Activated effector memory CD4-positive, alpha-beta T cell treated with Interleukin-2 at 50 U/mL for 16 hours (primary cell): ENCODE data around the gene ARHGAP19.

Experiments
- DNase-seq: peaks from one replicate; pipeline ENCODE4 v3.0.0-alpha.2; 2020

ARHGAP19 gene, protein sequence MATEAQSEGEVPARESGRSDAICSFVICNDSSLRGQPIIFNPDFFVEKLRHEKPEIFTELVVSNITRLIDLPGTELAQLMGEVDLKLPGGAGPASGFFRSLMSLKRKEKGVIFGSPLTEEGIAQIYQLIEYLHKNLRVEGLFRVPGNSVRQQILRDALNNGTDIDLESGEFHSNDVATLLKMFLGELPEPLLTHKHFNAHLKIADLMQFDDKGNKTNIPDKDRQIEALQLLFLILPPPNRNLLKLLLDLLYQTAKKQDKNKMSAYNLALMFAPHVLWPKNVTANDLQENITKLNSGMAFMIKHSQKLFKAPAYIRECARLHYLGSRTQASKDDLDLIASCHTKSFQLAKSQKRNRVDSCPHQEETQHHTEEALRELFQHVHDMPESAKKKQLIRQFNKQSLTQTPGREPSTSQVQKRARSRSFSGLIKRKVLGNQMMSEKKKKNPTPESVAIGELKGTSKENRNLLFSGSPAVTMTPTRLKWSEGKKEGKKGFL

DNA sequence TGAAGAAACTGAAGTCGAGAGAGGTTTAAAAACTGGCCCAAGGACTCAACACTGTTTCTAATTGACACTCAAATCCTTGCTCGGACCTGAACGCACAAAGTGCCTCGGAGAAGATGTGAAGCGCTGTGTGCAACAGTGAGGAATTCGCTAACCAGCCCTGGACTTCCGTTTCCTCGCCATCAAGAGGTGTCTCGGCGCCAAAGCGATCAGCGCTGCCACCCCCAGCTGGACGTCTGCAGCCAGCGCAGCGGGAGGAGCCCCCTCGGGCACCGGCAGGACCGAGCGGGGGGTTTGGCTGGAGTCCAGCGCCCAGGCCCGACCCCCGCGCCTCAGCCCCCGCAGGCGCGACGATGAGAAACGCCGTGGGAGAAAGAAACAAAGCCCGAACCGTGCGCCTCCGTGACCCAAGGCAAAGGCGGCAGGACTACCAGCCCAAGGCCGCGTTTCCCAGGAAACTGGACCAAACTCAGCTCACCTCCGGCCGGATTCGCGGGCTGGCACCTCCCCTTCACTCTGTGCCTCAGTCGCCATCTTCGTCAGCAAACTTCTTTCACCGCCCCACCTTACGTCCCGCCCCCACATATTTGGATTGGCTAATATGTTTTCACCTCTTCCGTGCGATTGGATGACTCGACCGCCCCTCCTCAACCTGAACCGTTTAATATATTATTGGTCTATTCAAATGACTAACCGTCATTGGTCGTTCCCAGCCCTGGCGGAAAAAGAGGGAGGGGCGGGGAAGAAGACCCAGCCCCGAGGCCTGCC, at the start of gene ARHGAP19:
TSS of gene ARHGAP19 (minus strand) at position 541 of the 765 bp plus-strand sequence. CDS start at position 531, 10 bp downstream.
- peak; percentile 89 for DNase-seq

- DNase-seq, result no peak
Measured at GRCh38 chr10:97341416-97341815, 49.0 kb upstream of the ARHGAP19 start.

DNA sequence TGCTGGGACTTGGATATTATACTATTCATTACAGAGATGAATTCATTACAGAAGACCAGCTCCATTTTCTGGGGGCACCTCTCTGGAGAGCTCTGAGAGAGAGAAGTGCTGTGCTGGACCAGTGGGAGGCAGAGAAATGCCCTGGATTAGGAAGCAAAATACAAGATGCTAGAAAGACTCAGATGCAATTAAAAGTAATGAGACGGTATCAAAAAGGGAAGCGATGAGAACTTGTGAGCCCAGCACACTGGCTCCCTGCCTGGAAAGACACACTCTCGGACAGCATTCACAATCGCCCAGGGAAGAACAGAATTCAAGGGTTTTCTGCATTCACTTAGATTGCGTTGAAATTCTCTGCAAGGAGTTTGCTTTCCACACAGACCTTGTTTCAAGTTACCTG, 45.6 kb upstream of the ARHGAP19 start:
- DNase-seq, result no peak

- no peak for DNase-seq
Measured at GRCh38 chr10:97336942-97337831, 44.8 kb upstream of the ARHGAP19 start.

- DNase-seq, result no peak
Measured at GRCh38 chr10:97336446-97336845, 44.0 kb upstream of the ARHGAP19 start.

GRCh38 chr10:97336006-97336405, 43.6 kb upstream of the ARHGAP19 start:
- DNase-seq, result no peak

DNA sequence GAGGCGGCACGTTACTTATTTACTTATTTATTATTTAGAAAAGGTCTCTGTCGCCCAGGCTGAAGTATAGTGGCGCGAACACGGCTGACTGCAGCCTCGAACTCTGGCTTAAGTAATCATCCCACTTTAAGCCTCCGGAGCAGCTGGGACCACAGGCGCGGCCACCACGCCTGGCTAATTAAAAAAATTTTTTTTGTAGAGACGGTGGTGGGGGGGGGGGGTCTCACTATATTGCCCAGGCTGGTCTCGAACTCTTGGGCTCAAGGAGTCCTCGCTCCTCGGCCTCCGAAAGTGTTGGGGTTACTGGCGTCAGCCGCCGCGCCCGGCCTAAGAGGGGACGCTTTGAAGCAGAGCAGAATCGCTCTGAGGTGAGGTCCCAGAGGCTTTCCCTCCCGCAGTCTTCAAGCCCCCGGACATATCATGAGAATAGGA, 42.8 kb upstream of the ARHGAP19 start:
- no peak for DNase-seq

DNA sequence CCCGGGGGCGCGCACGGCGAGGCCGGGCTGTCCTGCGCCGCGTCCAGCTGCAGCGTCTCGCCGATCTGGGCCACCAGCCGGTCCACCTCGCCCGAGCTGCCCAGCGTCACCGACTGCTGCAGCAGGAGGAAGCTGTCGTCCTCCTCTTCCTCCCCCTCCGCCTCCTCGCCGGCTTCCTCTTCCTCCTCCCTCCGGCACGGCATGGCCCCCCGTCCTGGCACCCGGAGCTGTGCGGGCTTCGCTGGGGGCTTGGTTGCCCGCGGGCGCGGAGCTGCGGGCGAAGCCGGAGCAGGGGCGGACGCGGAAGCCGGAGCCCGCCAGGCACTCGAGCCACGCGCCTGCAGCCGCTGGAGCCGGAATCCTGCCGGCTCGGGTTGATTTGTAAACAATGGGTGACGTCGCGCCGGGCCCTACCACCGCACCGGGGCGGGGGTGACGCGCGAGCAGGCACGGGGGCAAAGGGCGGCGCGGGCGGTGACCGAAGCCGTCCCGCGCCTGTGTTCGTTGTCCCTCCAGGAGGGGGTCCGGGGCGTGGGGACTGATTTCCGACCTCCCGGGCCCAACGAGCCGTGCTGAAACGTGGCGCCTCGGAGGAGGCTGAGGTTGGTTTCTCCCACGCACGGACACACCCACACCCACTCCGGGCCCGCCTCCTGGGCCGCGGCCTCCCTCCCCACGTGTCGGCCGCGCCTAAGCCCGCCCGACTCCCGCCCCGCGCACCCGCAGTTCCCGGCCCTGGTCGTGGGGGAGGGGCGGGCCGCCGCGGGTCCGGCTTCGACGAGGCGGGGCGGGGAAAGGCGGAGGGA, 42.1 kb upstream of the ARHGAP19 start, which contains the start of gene FRAT2:
TSS of gene FRAT2 (minus strand) at position 360 of the 806 bp plus-strand sequence. CDS start at position 203, 157 bp downstream.
- peak; percentile 84 for DNase-seq

DNA sequence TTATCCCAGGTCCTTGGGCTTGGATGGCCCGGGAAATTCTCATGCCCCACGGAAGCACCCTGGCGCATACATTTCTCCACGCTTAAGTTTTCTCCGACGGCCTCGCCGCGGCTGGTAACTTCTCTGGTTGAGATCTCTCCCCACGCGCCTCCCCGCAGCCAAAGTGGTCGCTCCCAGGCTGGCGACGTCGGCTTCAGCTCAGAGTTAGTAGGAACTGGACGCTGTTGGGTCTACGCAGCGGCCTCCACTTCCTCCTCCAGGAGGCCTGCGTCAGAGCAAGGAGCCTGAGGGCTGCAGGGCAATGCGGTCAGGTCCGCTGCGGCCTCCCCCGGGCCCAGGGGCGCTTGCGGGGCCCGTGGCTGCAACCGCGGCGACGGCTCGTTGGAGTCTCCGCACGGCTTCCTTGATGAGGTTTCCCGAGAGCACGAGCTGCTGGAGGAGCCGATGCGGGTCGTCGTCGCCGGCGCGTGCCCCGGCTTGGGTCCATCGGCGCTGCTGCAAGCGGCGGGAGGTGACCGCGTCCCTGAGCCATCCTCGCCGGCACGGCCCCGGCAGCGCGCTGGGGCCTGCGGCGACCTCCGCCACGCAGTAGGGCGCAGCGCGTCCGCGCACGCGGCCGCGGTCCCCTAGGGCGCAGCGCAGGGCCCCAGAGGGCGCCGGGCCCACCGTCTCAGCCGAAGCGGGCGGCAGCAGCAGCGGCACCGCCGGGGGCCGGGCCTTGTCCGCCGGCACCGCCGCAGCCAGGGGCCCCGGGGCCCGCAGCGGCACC, 41.3 kb upstream of the ARHGAP19 start:
- peak; percentile 13 for DNase-seq

- DNase-seq, result no peak
Measured at GRCh38 chr10:97333351-97333600, 40.8 kb upstream of the ARHGAP19 start.

DNA sequence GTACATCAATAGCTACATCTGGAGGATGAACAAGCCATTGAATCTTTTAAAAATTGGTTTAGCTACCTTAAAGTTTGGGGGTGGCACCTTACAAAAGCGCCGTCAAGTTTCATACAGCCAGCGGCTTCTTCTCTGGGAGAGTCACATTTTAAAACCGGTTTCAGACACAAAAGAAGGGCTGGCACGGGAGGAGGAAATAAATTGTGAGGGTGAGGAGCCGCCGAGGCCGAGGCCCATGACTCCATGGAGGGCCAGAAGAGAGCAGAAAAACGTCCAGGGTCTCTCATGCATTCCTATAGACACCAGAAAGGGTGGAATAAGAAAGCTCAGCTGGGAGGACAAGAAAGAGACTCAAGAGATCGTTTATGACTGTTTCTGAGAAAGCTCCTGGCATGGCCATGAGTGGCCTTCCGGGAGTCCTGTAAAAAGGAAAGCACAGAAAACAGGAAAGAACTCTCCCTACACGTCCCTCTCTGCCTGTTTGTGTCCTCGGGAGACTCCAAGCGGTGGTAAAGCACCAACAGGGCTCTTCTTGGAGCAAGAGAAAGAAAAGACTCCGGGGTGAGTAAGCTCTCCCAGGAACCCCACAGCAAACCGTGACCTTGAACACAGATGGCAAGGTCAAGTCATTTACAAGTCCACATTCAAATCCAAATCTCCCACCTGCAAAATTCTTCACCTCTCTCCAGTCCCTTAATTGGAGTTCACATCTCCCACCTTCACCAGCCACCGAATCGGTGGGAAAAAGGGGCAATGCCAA, 40.3 kb upstream of the ARHGAP19 start:
- DNase-seq, result no peak

DNA sequence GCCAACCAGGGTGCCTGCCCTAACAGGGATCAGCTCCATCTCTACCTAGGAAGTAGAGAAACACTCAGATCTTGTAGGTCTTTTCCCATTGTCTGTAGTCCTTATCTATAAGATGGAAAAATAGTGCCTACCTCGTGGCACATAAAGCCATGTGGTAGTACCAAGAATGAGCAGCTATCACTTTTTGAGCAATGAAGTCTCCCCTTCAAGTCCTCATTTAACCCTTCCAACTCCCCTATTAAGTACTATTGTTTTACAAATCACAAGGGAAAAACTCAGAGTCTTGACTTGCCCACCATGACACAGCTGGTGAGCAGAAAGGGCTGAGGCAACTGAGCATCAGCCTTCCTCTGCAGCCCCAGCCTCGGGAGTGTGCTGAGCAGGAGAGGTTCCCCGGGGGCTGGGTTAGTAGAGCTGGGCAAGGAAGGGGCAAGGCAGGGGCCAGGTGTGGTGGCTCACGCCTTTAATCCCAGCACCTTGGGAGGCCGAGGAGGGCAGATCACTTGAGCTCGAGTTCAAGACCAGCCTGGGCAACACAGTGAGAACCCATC, 38.8 kb upstream of the ARHGAP19 start:
- no peak for DNase-seq

DNA sequence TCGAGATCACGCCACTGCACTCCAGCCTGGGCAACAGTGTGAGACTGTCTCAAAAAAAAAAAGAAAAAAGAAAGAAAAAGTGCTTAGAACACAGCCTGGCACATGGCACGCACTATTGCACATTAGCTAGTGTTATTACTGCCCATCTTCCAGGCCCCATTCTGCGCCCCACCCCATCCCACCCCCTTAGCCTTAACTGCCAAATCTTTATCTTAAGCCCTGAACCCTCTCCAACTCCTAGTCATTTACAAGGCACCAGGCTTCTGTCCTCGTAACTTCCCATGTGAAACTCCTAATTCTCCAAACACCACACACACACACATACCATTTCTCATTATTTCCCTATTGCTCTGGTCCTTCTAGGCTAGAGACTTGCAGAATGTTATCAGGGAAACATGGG, 37.3 kb upstream of the ARHGAP19 start:
- no peak for DNase-seq

DNA sequence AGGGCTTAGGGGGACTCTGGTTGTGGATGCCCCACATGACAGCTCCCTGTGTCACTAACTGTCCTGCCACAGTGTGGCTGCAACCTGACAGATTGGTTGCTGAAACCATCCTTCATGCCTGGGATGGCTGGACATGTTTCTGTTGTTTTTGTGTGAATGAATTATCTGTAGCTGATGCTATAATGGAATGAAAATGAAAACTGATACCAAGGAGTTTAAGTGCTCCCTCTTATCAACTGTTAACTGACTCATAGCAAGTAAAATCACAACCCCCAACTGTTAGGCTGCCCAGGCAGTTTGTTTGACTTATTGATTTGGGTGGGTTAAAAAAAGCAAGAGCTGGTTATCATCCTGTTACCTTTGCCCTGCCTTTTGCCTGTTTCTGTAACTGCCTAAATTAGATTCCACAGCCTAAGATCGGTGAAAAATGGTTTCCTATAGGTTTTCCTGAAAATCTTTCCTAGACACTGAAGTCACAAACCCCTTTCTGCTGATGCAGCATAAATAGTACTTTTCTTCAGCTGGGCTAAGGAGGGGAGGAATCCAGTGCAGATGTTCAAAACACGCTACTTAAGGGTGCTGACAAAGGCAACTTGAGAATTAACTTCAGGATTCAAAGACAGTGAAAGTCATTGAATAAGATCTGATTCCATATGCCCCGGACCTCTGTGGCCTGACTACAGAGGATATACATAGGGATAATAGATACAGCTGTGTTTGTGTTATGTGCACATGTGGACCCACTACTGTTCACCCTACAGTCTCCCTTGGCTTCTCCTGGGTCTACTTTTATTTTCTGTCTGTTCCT, 36.4 kb upstream of the ARHGAP19 start:
- no peak for DNase-seq

DNA sequence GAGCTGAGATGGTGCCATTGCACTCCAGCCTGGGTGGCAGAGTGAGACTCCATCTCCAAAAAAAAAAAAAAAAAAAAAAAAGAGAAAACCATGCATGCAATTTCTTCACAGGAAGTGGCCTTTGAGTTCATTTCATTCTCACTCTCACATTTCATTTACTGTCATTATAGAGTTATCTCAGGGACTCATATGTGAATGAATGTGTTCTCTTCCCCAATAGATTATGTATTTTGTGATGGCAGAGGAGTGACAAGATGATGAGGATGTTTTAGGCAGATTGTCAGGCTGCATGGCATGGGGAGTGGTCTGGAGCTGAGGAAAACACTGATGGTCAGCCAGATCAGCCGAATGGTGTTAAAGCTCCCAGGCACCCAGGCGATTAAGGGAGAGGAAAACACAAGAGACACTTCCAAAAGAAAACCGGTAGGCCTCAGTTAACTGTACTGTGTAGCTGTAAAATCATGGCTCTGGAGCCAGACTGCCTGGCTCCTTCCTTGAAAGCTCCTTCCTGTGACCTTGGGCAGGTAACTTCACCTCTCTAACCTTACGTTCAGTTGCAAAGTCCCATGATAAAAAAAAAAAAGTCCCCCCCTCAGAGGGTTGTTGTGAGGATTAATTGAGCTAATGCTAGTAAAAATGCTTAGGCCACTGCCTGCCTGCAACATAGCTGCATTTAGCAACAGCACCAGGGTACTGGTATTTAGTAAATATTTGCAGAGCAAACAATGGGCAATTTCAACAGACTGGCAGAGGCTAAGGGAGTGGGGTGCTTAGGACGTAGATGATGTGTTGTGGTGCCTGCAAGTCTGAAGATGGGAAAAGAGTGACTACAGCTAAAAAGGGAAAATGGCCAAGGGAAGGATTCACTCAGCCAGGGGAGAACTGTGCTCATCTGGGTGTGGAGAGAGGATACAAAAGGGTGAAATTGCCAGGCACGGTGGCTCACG, 35.2 kb upstream of the ARHGAP19 start:
- DNase-seq, result no peak

- DNase-seq, result no peak
Measured at GRCh38 chr10:97325754-97326153, 33.3 kb upstream of the ARHGAP19 start.

- DNase-seq, result no peak
Measured at GRCh38 chr10:97323501-97323900, 31.1 kb upstream of the ARHGAP19 start.

- DNase-seq, result no peak
Measured at GRCh38 chr10:97321804-97322190, 29.4 kb upstream of the ARHGAP19 start.
